Activated naive CD4-positive, alpha-beta T cell treated with anti-CD3 and anti-CD28 coated beads, Interleukin-2, amount 50 U/mL, for 72 hours (primary cell): ENCODE measurements around the gene EPB41L1. TPM values are rescaled to one million over a fixed set of nuclear protein-coding genes. Genes with fewer than 3 reads are reported as not detected.

ENCODE experiments used
- ATAC-seq, 2 donors: fragments of 150-1000 bp; cut with Tn5 transposase; 2 replicates each; pipeline ENCODE4 v1.10.0; 2021; ENCODE audit warnings: mild to moderate bottlenecking in 2 of 2, moderate library complexity in 2 of 2
- DNase-seq, 2 donors: peaks; one replicate each; pipeline ENCODE4 v3.0.0; 2021 to 2022; ENCODE audit warnings: low spot score in 2 of 2
- H3K27ac Mint-ChIP-seq, 2 donors: one replicate each; pipeline ENCODE4 v1.8.0; 2022; ENCODE audit warnings: mild to moderate bottlenecking in 2 of 2, mixed read lengths in 2 of 2
- H3K36me3 Mint-ChIP-seq, 2 donors: one replicate each; pipeline ENCODE4 v1.8.0; 2022; ENCODE audit warnings: mixed read lengths in 2 of 2
- H3K9me3 Mint-ChIP-seq, 2 donors: one replicate each; pipeline ENCODE4 v1.8.0; 2022; ENCODE audit warnings: mixed read lengths in 2 of 2
- total RNA-seq, 2 donors: library from RNA; stranded (reverse); gene quantifications; one replicate each; pipeline ENCODE4 v1.2.3, GENCODE V29; 2022

Gene EPB41L1
- total RNA-seq, 2 donors from 2014 or later = 0.20 to 0.93 TPM

GRCh38 chr20:36218380-36219064, 64.0 kb downstream of the EPB41L1 start:
- ATAC-seq (no peak), DNase-seq (no peak)
- H3K9me3 Mint-ChIP-seq = no peaks in the 10 kb centered on the region
- H3K36me3 Mint-ChIP-seq = no peaks in the 10 kb centered on the region
- H3K27ac Mint-ChIP-seq = peak overlapping the region in 1 of 2 donors; percentile 17

GRCh38 chr20:36219671-36220220, 65.2 kb downstream of the EPB41L1 start:
- no peak for DNase-seq
- Mint-ChIP-seq H3K27ac (peak overlapping the region in 1 of 2 donors; percentile 8), H3K9me3 (no peaks in the 10 kb centered on the region), H3K36me3 (no peaks in the 10 kb centered on the region)
- no peak for ATAC-seq

GRCh38 chr20:36225666-36226065, 71.1 kb downstream of the EPB41L1 start:
- no peaks in the 10 kb centered on the region for H3K36me3 Mint-ChIP-seq

GRCh38 chr20:36228770-36229169, 74.2 kb downstream of the EPB41L1 start:
- no peak overlapping the region for H3K27ac Mint-ChIP-seq
- H3K9me3 Mint-ChIP-seq = no peaks in the 10 kb centered on the region
- no peaks in the 10 kb centered on the region for H3K36me3 Mint-ChIP-seq
- peak in 1 of 2 donors; percentile 50 for ATAC-seq
- no peak for DNase-seq

More at GRCh38 chr20:36225666-36226065, 71.1 kb downstream of the EPB41L1 start:
- Mint-ChIP-seq H3K9me3 (no peaks in the 10 kb centered on the region), H3K27ac (no peak overlapping the region)
- ATAC-seq (no peak), DNase-seq (no peak)

GRCh38 chr20:36230019-36230418, 75.5 kb downstream of the EPB41L1 start:
- no peaks in the 10 kb centered on the region for H3K9me3 Mint-ChIP-seq
- ATAC-seq (peak; percentile 36 to 74), DNase-seq (no peak)
- no peaks in the 10 kb centered on the region for H3K36me3 Mint-ChIP-seq
- peak overlapping the region in 1 of 2 donors; percentile 62 for H3K27ac Mint-ChIP-seq

GRCh38 chr20:36231331-36231730, 76.8 kb downstream of the EPB41L1 start:
- Mint-ChIP-seq H3K9me3 (no peaks in the 10 kb centered on the region), H3K36me3 (no peaks in the 10 kb centered on the region), H3K27ac (no peak overlapping the region)
- DNase-seq (no peak), ATAC-seq (no peak)

- no peak for DNase-seq
- Mint-ChIP-seq H3K27ac (peak overlapping the region in 1 of 2 donors; percentile 31), H3K9me3 (no peaks in the 10 kb centered on the region), H3K36me3 (peaks cover 12% of the 10 kb centered on the region in 2 donors)
- ATAC-seq = no peak
These were observed 80.3 kb downstream of the EPB41L1 start for GRCh38 chr20:36234771-36235320.

GRCh38 chr20:36235892-36236785, 81.6 kb downstream of the EPB41L1 start, which contains the start of gene AAR2:
AAR2 (plus strand) TSS chr20:36236478; CDS start chr20:36239869, 3,391 bp downstream.
- ATAC-seq = peak; percentile 92 to 97
- H3K9me3 Mint-ChIP-seq = no peaks in the 10 kb centered on the region
- H3K27ac Mint-ChIP-seq = peak within 1 kb of the TSS; percentile 93 to 98
- DNase-seq = peak; percentile 76 to 84
- peaks cover 12% of the 10 kb centered on the region in 2 donors for H3K36me3 Mint-ChIP-seq

GRCh38 chr20:36236786-36237121, 82.2 kb downstream of the EPB41L1 start:
- Mint-ChIP-seq H3K27ac (peak overlapping the region; percentile 93 to 98), H3K9me3 (no peaks in the 10 kb centered on the region), H3K36me3 (peaks cover 12% of the 10 kb centered on the region in 2 donors)
- ATAC-seq = peak; percentile 17 to 28
- no peak for DNase-seq

- DNase-seq = no peak
- Mint-ChIP-seq H3K36me3 (peaks cover 12% of the 10 kb centered on the region in 2 donors), H3K27ac (peak overlapping the region; percentile 93 to 98), H3K9me3 (no peaks in the 10 kb centered on the region)
- ATAC-seq = no peak
These were observed 82.9 kb downstream of the EPB41L1 start for GRCh38 chr20:36237477-36237876.

- DNase-seq (no peak), ATAC-seq (no peak)
- H3K9me3 Mint-ChIP-seq = no peaks in the 10 kb centered on the region
- peaks cover 12% of the 10 kb centered on the region in 2 donors for H3K36me3 Mint-ChIP-seq
- H3K27ac Mint-ChIP-seq = no peak overlapping the region
These were observed 83.6 kb downstream of the EPB41L1 start for GRCh38 chr20:36238153-36238552.

GRCh38 chr20:36238760-36239159, 84.2 kb downstream of the EPB41L1 start:
- ATAC-seq = no peak
- Mint-ChIP-seq H3K36me3 (peaks cover 12% of the 10 kb centered on the region in 2 donors), H3K27ac (peak overlapping the region; percentile 42 to 57), H3K9me3 (no peaks in the 10 kb centered on the region)
- no peak for DNase-seq

- Mint-ChIP-seq H3K9me3 (no peaks in the 10 kb centered on the region), H3K36me3 (peaks cover 12 to 15% of the 10 kb centered on the region in 2 donors), H3K27ac (peak overlapping the region in 1 of 2 donors; percentile 42)
- DNase-seq (no peak), ATAC-seq (no peak)
These were observed 85.5 kb downstream of the EPB41L1 start for GRCh38 chr20:36240076-36240475.

GRCh38 chr20:36241678-36242077, 87.1 kb downstream of the EPB41L1 start:
- Mint-ChIP-seq H3K27ac (no peak overlapping the region), H3K36me3 (peaks cover 8 to 19% of the 10 kb centered on the region in 2 donors), H3K9me3 (no peaks in the 10 kb centered on the region)
- no peak for ATAC-seq
- no peak for DNase-seq

- Mint-ChIP-seq H3K9me3 (no peaks in the 10 kb centered on the region), H3K36me3 (peaks cover 0 to 20% of the 10 kb centered on the region in 2 donors), H3K27ac (no peak overlapping the region)
- no peak for DNase-seq
- ATAC-seq = no peak
These were observed 89.2 kb downstream of the EPB41L1 start for GRCh38 chr20:36243726-36244125.

GRCh38 chr20:36246401-36246800, 91.9 kb downstream of the EPB41L1 start:
- no peaks in the 10 kb centered on the region for H3K9me3 Mint-ChIP-seq
- ATAC-seq (no peak), DNase-seq (no peak)
- peaks cover 0 to 21% of the 10 kb centered on the region in 2 donors for H3K36me3 Mint-ChIP-seq
- no peak overlapping the region for H3K27ac Mint-ChIP-seq

- DNase-seq = no peak
- Mint-ChIP-seq H3K9me3 (no peaks in the 10 kb centered on the region), H3K36me3 (peaks cover 0 to 21% of the 10 kb centered on the region in 2 donors), H3K27ac (no peak overlapping the region)
- ATAC-seq = no peak
These were observed 94.3 kb downstream of the EPB41L1 start for GRCh38 chr20:36248836-36249235.
